Activated B cell treated with CpG ODN at 0.5 μM for 24 hours (primary cell): ENCODE results near the gene KRTAP13-4. TPM values are rescaled to one million over a fixed set of nuclear protein-coding genes. Genes with fewer than 3 reads are reported as not detected.

Experiments
- ATAC-seq: fragments of 200-7000 bp; cut with Tn5 transposase; one replicate; pipeline ENCODE4 v1.10.0; 2021; ENCODE audit warnings: low read depth, mild to moderate bottlenecking, moderate library complexity
- CTCF ChIA-PET: fragments of 350-600 bp; sonication (Branson Sonifier 250); formaldehyde crosslinking; loops from one replicate; lab custom pipeline; 2021; ENCODE audit warnings: antibody characterized with exemption; lab: Charles Lee
- POLR2A ChIA-PET: fragments of 350-600 bp; sonication (Branson Sonifier 250); formaldehyde crosslinking; loops from one replicate; lab custom pipeline; 2021; ENCODE audit warnings: antibody characterized with exemption; lab: Charles Lee
- DNase-seq: peaks from one replicate; pipeline ENCODE4 v3.0.0; 2022
- H3K27ac Mint-ChIP-seq: one replicate; pipeline ENCODE4 v1.8.0; 2020; ENCODE audit warnings: mixed read lengths
- H3K27me3 Mint-ChIP-seq: one replicate; pipeline ENCODE4 v1.8.0; 2021; ENCODE audit warnings: mixed read lengths
- H3K36me3 Mint-ChIP-seq: one replicate; pipeline ENCODE4 v1.8.0; 2021; ENCODE audit warnings: low read depth, mixed read lengths
- H3K4me1 Mint-ChIP-seq: one replicate; pipeline ENCODE4 v1.8.0; 2021; ENCODE audit warnings: mixed read lengths
- H3K4me3 Mint-ChIP-seq: one replicate; pipeline ENCODE4 v1.8.0; 2020; ENCODE audit warnings: mild to moderate bottlenecking, mixed read lengths
- H3K9me3 Mint-ChIP-seq: one replicate; pipeline ENCODE4 v1.8.0; 2020; ENCODE audit warnings: mixed read lengths
- intact Hi-C: fragments of 100-400 bp; cut with micrococcal nuclease; formaldehyde crosslinking; loops from one replicate; pipeline ENCODE4 v1.15.1; 2024
- total RNA-seq: library from RNA; stranded (reverse); gene quantifications from 2 replicates; pipeline ENCODE4 v1.2.3, GENCODE V29; 2022
- TF ChIP-seq, protein P1 (sequence below): fragments of 200-600 bp; IDR thresholded peaks from one replicate; pipeline ENCODE4 v1.8.0; 2022; ENCODE audit warnings: antibody characterized with exemption, mild to moderate bottlenecking

Gene KRTAP13-4
- total RNA-seq, 1 donor from 2014 or later, result not detected

DNA sequence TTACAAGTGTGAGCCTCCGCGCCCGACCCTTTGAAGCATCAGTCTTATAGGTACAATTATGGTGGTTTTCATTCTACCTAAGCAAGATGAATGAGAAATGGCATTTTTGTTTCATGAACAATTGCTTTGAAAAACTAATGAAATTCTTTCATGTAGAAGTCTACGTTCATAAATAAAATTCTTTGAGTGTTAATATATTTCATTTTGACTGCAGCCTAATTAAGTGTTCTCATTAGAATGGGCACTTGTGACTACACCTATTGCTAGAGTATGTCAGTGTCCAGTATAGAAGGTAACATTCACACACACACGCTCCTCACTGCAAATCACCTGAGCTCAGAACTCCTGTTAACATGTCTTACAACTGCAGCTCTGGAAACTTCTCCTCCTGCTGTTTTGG lies 10.0 kb downstream of the KRTAP13-4 start, which contains the start of gene KRTAP15-1:
KRTAP15-1 (plus strand) TSS at position 301 of the 400 bp plus-strand sequence; CDS start at position 354, 53 bp downstream.
- Mint-ChIP-seq H3K36me3 (no peaks in the 10 kb centered on the region), H3K27ac (no peak within 1 kb of the TSS), H3K4me1 (no peaks in the 10 kb centered on the region), H3K4me3 (no peak within 1 kb of the TSS), H3K27me3 (no peaks in the 10 kb centered on the region), H3K9me3 (peaks cover 7% of the 10 kb centered on the region)
- intact Hi-C loops, result loop anchor here (10.0 kb wide), 1 partner anchor 55 kb away; the partner anchor contains the start of genes KRTAP19-3 and KRTAP19-4
- ATAC-seq (no peak), DNase-seq (no peak)
- ChIA-PET CTCF (no interaction called here), POLR2A (no interaction called here)
- TF ChIP-seq, protein P1, sequence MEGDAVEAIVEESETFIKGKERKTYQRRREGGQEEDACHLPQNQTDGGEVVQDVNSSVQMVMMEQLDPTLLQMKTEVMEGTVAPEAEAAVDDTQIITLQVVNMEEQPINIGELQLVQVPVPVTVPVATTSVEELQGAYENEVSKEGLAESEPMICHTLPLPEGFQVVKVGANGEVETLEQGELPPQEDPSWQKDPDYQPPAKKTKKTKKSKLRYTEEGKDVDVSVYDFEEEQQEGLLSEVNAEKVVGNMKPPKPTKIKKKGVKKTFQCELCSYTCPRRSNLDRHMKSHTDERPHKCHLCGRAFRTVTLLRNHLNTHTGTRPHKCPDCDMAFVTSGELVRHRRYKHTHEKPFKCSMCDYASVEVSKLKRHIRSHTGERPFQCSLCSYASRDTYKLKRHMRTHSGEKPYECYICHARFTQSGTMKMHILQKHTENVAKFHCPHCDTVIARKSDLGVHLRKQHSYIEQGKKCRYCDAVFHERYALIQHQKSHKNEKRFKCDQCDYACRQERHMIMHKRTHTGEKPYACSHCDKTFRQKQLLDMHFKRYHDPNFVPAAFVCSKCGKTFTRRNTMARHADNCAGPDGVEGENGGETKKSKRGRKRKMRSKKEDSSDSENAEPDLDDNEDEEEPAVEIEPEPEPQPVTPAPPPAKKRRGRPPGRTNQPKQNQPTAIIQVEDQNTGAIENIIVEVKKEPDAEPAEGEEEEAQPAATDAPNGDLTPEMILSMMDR, result no peak

DNA sequence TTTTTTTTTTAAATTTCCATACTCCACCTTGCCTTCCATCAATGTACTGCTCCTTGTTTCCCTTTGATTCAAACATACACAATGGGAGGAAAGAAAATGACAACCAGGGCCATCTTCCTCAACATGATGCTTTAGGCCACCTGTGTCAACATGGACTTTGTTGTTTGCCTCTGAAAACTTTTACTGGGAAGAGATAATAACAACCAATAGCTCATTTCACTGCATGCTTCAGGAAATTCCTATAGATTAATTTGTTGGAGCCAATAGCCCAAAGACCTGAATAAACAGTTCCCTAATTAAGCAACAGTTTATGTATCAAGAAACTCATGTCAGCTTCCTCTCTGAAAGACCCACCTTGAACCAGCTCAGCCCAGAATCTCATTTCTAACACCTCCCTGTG lies 13.2 kb downstream of the KRTAP13-4 start:
- peaks cover 4% of the 10 kb centered on the region for H3K9me3 Mint-ChIP-seq
- ChIA-PET CTCF (no interaction called here), POLR2A (no interaction called here)
- DNase-seq, result no peak
- no peak overlapping the region for H3K27ac Mint-ChIP-seq
- H3K36me3 Mint-ChIP-seq, result no peaks in the 10 kb centered on the region
- no peak overlapping the region for H3K4me3 Mint-ChIP-seq
- intact Hi-C loops, result loop anchor here (10.0 kb wide), 1 partner anchor 52 kb away; the partner anchor contains the start of genes KRTAP19-3 and KRTAP19-4
- H3K27me3 Mint-ChIP-seq, result no peaks in the 10 kb centered on the region
- no peaks in the 10 kb centered on the region for H3K4me1 Mint-ChIP-seq
- TF ChIP-seq, protein P1, result no peak
- ATAC-seq, result no peak

DNA sequence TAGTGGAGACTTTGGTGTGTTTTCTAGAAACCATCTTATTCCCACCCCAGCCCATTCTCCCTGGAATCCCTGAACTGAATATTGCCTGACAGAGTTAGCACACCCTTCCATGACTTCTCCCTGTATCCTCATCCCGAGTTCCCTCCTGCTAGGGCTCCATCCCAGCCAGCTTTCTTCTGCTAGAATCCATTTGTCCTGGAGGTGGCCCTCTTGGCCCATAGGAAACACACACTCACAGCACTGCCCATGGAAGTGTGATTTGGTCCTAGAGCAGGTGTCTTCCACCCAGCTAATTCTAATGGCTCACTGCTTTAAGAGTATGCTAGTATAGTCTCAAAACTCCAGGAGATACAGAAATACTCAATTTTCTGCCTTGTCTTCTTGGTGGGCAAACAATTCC lies 14.2 kb downstream of the KRTAP13-4 start:
- Mint-ChIP-seq H3K27me3 (no peaks in the 10 kb centered on the region), H3K27ac (no peak overlapping the region), H3K4me3 (no peak overlapping the region), H3K36me3 (no peaks in the 10 kb centered on the region), H3K9me3 (peaks cover 4% of the 10 kb centered on the region), H3K4me1 (no peaks in the 10 kb centered on the region)
- POLR2A ChIA-PET, result no interaction called here
- TF ChIP-seq, protein P1, result no peak
- intact Hi-C loops, result loop anchor here (10.0 kb wide), 1 partner anchor 51 kb away; the partner anchor contains the start of genes KRTAP19-3 and KRTAP19-4
- DNase-seq (no peak), ATAC-seq (no peak)
- CTCF ChIA-PET, result no interaction called here

DNA sequence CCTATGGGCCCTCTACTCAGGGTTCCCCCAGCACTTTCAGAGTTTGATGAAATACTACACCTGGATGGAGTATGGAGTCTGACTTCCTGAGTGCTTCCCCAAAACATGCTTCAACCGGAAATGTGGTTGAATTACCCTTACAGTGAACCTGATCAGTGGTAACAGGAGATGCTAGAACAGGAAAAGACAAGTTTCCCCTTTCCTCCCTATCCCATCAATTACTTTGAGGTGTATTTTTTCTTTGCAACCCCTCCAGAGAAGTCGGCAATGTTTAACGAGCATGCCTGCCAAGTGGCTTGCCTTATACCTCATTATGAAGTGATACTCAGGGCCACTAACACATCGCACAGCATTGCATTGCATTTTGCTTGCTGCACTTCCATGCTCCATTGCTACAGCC lies 17.0 kb downstream of the KRTAP13-4 start:
- no peaks in the 10 kb centered on the region for H3K36me3 Mint-ChIP-seq

DNA sequence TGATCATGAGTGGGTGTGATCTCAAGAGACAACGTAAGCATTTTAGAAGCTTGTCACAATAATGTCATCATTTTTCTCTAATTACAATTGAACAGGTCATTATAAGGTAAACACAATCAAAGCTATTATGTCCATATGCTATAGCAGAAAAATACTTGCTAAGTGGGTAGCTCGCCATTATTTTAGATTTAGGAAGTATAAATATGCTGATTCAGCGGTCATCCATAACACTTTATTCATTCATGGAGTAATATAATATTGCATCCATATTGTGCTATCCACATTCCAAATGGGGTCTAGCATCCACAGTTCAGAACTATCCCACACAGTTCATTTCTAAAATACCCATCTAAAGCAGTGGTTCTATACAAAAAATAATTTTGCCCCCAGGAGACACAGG lies 18.5 kb downstream of the KRTAP13-4 start:
- ChIA-PET CTCF (no interaction called here), POLR2A (no interaction called here)
- H3K4me1 Mint-ChIP-seq, result no peaks in the 10 kb centered on the region
- no peak overlapping the region for H3K4me3 Mint-ChIP-seq
- no peak overlapping the region for H3K27ac Mint-ChIP-seq
- TF ChIP-seq, protein P1, result no peak
- no peak for ATAC-seq
- H3K9me3 Mint-ChIP-seq, result no peaks in the 10 kb centered on the region
- H3K27me3 Mint-ChIP-seq, result no peaks in the 10 kb centered on the region
- intact Hi-C loops, result loop anchor here (10.0 kb wide), 1 partner anchor 46 kb away; the partner anchor contains the start of genes KRTAP19-3 and KRTAP19-4
- DNase-seq, result no peak
- no peaks in the 10 kb centered on the region for H3K36me3 Mint-ChIP-seq

More for the DNA sequence above, 17.0 kb downstream of the KRTAP13-4 start:
- ATAC-seq (no peak), DNase-seq (no peak)
- ChIA-PET CTCF (no interaction called here), POLR2A (no interaction called here)
- Mint-ChIP-seq H3K9me3 (no peaks in the 10 kb centered on the region), H3K4me1 (no peaks in the 10 kb centered on the region), H3K27ac (no peak overlapping the region), H3K27me3 (no peaks in the 10 kb centered on the region), H3K4me3 (no peak overlapping the region)
- TF ChIP-seq, protein P1, result no peak
- intact Hi-C loops, result loop anchor here (10.0 kb wide), 1 partner anchor 48 kb away; the partner anchor contains the start of genes KRTAP19-3 and KRTAP19-4
